Gastrocnemius medialis (tissue), 4 donors: Measurements from ENCODE around the gene MANF.

Experiments
- CTCF ChIP-seq, 5 experiments: fragments of 450-650 bp in 3 of 5; fragments of 200-600 bp in 2 of 5; sonication (generic) in 2 of 5; IDR thresholded peaks in 4 of 5; conservative IDR thresholded peaks in 1 of 5; 1 replicate in 4 of 5; 2 replicates in 1 of 5; pipeline ENCODE4 v1.5.1; 2016 to 2019; ENCODE audit warnings: antibody characterized with exemption in 5 of 5, mild to moderate bottlenecking in 3 of 5, moderate library complexity in 3 of 5
- POLR2A ChIP-seq, 2 donors: fragments of 450-650 bp; IDR thresholded peaks; one replicate each; pipeline ENCODE4 v1.6.1; 2017; ENCODE audit warnings: antibody characterized with exemption in 2 of 2, mild to moderate bottlenecking in 2 of 2, moderate library complexity in 2 of 2

GRCh38 chr3:51340013-51340829 lies 44.9 kb upstream of the MANF start:
- TF ChIP-seq CTCF (IDR thresholded peaks at IDR 0.05 in 4 of 5, conservative IDR thresholded peaks at IDR 0.05 in 1 of 5) (no peak), POLR2A (IDR thresholded peaks at IDR 0.05) (no peak)
